ENCODE measurements around the gene CCDC187.
A peak's percentile ranks its signal among the peaks of the same experiment; 100 is the strongest.
"Not testable (repeated sequence)": the region's sequence is repeated elsewhere in the genome, so short reads cannot be mapped to it uniquely, and the experiment has no call there.

CCDC187 gene

DNA sequence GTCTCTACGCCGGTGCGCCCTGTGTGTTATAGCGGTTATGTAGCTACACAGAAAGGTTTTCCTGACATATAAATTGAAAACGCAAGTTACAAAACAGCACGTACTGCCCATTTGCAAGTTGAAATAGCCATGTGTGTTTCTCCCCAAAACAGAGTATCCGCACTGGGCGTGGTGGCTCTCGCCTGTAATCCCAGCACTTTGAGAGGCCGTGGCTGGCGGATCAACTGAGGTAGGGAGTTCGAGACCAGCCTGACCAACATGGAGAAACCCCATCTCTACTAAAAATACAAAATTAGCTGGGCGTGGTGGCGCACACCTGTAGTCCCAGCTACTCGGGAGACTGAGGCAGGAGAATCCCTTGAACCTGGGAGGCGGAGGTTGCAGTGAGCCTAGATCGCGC lies 37.3 kb downstream of the CCDC187 start:
- DNase-seq (ENCODE audit: low spot score), result not testable (repeated sequence)

GRCh38 chr9:136265561-136266355 lies 38.1 kb downstream of the CCDC187 start:
- DNase-seq (ENCODE audit: low spot score), result no peak

- no peak for DNase-seq (ENCODE audit: low spot score)
These were observed 39.2 kb downstream of the CCDC187 start for GRCh38 chr9:136264441-136265405.

DNA sequence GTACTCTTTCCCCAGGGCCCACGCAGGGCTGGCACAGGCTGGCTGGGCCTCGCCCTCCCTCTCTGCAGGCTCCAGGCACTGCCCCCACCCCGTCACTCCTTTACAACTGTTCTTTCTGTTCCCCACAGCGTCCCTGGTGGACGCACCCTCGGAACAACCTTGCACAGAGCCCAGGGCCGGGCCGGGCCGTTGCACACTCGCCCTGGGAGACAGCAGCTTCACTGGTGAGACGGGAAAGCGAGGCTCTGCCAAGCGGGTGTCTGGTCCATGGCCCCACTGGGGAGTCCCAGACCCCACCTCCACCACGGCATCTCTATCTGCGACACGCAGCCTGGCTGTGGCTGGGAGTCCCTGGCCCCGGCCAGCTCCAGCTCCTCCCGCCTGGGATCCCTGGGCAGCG lies 39.9 kb downstream of the CCDC187 start:
- DNase-seq (ENCODE audit: low spot score), result no peak

DNA sequence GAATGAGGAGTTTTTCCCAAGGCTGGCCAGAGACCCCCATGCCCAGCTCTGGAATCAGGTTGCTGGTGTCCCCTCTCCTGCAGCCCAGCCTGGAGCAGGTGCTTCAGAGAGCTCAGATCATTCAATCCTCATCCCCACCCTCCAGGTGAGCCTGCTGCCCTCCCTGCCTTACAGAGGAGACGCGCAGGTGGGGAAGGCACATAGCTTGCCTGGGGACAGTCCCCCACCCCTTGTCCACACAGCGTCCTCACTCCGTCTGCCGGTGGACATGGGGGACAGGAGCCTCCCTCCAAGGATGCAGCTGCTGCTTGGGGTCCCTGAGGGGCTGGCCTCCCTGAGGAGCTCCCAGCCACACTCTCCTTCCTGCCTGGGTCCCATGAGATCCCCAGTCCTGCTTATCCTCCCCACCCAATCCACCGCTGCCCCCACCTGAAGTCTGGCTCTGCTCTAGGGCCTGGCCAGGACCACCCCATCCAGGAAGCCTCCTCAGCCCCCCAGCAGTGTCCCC lies 41.2 kb downstream of the CCDC187 start:
- no peak for DNase-seq (ENCODE audit: low spot score)

GRCh38 chr9:136261686-136262430 lies 42.0 kb downstream of the CCDC187 start:
- no peak for DNase-seq (ENCODE audit: low spot score)

DNA sequence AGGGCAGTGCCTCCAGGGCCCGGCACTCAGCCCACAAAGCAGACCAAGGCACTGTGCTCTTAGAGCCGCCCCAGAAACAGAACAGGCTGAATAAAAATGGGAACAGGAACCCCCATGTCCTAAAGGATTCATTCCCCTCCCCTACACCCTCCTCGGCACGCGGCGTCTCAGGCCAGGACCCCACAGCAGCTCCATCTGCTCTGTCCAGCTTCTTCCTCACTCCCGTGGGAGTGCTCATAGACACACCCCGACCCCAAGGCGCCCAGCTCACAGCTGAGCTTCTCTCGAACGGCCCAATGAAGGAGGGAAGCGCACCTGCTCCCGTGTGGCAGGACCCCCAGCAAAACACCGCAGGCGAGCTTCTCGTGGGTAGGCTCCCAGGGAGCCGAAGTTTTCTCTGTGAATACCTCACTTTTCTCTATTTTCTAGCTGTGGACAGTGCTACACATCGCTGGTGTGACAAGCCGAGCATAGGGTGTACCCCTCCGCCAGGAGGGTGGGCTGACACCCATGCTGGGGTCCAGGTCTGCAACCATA lies 42.9 kb downstream of the CCDC187 start:
- DNase-seq (ENCODE audit: low spot score), result no peak

- no peak for DNase-seq (ENCODE audit: low spot score)
These were observed 43.4 kb downstream of the CCDC187 start for GRCh38 chr9:136260521-136260920.

- DNase-seq (ENCODE audit: low spot score), result no peak
These were observed 44.1 kb downstream of the CCDC187 start for GRCh38 chr9:136259836-136260235.

DNA sequence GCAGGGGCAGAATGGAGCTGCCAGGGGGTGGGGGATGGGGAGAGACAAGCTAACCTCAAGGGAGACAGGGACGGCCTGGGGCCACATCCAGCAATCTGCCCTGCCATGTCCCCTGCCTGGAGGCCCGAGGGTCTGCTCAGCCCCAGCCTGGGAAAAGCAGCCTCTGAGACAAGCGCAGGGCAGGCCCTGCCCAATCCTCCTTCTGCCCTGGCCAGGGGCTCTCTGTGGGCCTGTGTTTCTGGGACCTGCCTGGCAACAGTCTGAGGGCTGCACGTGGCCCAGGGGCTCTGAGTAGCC lies 44.4 kb downstream of the CCDC187 start:
- no peak for DNase-seq (ENCODE audit: low spot score)

- DNase-seq (ENCODE audit: low spot score), result no peak
These were observed 44.9 kb downstream of the CCDC187 start for GRCh38 chr9:136258786-136259516.

DNA sequence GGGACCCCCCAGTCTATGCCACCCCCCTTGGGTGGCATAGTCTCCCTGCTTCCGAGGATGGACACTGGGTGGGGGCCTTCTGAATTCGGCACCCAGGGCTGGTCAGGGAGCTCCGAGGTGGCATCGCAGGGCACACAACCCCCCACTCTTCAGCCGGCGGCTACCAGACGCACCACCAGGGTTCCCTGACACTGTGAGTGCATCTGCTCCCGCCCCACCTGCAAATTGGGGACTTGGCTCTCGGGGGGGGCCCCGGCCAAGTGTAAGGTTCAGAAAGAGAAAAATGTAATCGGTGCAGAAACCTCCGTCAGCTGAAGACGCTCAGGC lies 45.6 kb downstream of the CCDC187 start:
- no peak for DNase-seq (ENCODE audit: low spot score)

DNA sequence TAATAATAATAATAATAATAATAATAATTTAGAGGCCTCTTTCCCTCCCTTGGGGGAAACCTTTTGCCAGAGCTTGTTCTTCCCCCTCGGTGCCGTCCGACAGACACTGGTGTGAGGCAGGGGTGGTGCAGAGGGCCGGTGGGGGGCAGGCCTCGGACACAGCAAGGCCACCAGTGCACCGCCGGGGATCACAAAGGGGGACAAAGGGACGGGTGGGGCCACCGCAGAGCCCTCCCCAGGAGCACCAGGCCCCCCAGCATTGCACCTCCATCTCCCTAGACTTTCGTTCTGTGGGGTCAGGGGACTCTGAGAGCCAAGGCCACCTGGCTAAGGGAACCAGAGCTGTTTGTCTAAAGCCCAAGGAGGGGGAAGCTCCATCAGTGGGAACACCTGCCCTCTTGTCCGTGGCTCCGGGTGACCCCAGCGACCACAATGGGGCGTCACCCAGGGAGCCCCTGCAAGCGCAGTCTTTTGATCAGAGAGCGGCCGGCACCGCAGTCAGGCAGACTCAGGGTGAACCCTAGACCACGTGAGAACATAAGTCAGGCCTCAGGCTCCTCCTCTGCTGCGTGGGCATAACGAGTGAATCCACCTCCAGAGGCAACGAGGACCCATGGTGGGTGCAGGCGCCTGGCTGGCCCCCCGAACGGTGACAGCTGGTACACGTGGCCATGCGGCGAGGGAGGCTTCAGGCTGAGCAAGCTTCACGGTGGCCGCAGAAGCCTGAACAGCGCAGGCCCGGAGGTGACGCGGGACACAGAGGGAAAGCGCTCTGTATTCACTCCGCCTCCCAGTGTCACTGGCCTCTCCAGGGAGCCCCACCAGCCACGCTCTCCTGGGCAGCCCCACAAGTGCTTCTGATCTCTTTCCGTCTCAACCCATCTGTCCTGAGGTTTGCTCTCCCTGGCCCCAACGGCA lies 46.3 kb downstream of the CCDC187 start:
- DNase-seq (ENCODE audit: low spot score), result no peak

- DNase-seq (ENCODE audit: low spot score), result no peak
These were observed 47.7 kb downstream of the CCDC187 start for GRCh38 chr9:136255896-136256890.

GRCh38 chr9:136255166-136255538 lies 48.7 kb downstream of the CCDC187 start:
- no peak for DNase-seq (ENCODE audit: low spot score)

DNA sequence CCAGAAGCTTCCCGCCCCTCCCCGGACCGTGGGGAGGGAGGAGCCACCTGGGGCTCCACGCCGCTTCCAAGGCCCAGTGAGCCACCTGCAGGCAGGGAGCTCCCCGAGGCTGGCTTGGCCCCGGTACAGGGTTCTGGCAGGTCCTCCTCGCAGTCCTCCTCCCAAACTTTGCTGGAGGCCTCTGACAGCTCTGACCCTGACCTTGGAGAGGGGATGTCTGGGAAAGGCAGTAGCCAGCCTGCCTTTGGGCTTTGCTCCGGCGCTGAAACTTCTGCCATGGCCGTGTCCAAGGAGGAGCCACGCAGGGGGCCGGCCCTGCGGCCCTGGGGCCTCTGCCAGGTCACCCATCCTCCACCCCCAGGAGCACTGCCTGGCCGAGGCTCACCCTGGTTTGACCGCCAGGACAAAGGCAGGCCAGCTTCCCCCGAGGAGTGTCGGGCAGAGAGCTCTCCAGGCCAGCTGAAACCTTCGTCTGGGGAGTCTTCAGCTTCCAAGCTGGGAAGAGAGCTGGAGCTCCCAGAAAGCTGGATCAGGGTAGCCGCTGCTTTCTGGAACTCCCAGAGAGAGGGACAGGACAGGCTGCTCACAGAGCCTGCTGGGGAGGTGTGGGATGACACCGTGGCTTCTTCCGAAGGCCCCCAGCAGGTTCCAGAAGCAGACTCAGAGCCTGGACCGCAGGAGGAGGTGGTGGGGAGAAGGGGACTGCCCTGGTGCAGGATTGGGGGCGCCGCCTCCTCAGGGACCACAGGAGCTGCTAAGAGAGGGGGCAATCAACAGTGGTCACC lies 49.3 kb downstream of the CCDC187 start:
- DNase-seq (ENCODE audit: low spot score), result peak; percentile 63

DNA sequence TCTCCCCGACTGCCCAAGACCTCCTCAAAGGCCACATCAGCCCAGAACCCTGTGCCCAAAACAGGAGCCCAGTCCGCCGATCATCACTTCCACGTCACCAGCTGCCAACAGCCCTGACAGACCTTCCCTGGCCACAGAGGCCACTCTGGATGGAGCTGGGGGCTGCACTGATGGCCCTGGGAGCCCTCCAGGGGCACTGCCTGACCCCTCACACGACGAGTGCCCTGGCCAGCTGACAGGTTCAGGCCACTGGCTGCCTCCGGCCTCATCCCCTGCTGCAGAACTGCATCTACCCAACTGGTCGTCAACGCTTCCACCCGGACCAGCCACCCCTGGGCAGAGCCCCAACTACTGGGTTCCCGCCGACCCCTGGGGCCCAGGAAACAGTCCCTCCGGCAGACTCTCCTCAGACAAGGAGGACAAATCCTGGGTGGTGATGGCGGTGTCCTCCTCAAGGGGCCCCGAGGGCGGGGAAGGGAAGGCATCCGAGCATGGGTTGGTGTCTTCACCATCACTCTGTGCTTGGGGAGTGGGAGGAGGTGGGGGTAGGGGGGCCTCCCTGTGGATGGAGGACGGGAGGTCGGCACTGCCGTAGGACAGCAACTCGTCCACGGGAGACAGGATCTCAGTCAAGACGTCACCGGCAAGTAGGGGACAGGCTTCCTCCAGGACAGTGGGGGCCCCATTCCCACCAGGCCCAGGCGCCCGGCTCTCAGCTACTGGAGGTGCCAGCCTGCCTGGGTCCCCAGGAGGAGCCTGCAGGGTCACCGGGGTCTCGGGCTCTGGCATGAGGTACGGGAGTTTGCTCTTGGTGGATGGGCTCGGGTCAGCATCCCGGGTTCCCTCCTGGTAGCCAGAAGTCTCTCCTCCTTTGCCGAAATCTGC lies 50.4 kb downstream of the CCDC187 start:
- DNase-seq (ENCODE audit: low spot score), result no peak

Data from iPS-NIHi11 (cell line).